Hepatocyte (in vitro differentiated cells): ENCODE measurements around the gene PAEP. TPM values are rescaled to one million over a fixed set of nuclear protein-coding genes. Genes with fewer than 3 reads are reported as not detected.

ENCODE experiments used
- DNase-seq: peaks from one replicate; pipeline ENCODE4 v3.0.0-alpha.2; 2016; ENCODE audit warnings: low spot score
- H2AFZ ChIP-seq: fragments of 200-600 bp; sonication (generic); 2 replicates; pipeline ENCODE4 v1.6.0; 2016; ENCODE audit warnings: antibody characterized with exemption, mild to moderate bottlenecking
- H3K27ac ChIP-seq: fragments of 200-600 bp; sonication (generic); 2 replicates; pipeline ENCODE4 v1.5.1; 2016; ENCODE audit warnings: mild to moderate bottlenecking
- H3K27me3 ChIP-seq: fragments of 200-600 bp; sonication (generic); 2 replicates; pipeline ENCODE4 v1.6.1; 2016
- H3K36me3 ChIP-seq: fragments of 200-600 bp; sonication (generic); replicated peaks from 2 replicates; pipeline ENCODE4 v1.5.1; 2016; ENCODE audit warnings: low read depth; ENCODE audit not compliant: insufficient read depth
- H3K4me1 ChIP-seq: fragments of 200-600 bp; sonication (generic); 2 replicates; pipeline ENCODE4 v1.5.1; 2016; ENCODE audit warnings: mild to moderate bottlenecking, moderate library complexity; ENCODE audit not compliant: insufficient read depth
- H3K4me2 ChIP-seq: fragments of 200-600 bp; sonication (generic); 2 replicates; pipeline ENCODE4 v1.6.0; 2016
- H3K4me3 ChIP-seq: fragments of 200-600 bp; sonication (generic); 2 replicates; pipeline ENCODE4 v1.5.1; 2016; ENCODE audit warnings: mild to moderate bottlenecking
- H3K79me2 ChIP-seq: fragments of 200-600 bp; sonication (generic); 2 replicates; pipeline ENCODE4 v1.6.0; 2017; ENCODE audit warnings: mild to moderate bottlenecking
- H3K9me2 ChIP-seq: fragments of 200-600 bp; sonication (generic); replicated peaks from 2 replicates; pipeline ENCODE4 v1.6.0; 2017; ENCODE audit warnings: mild to moderate bottlenecking; ENCODE audit not compliant: insufficient read depth
- H3K9me3 ChIP-seq: fragments of 200-600 bp; sonication (generic); 2 replicates; pipeline ENCODE4 v1.5.1; 2016; ENCODE audit warnings: low read depth, mild to moderate bottlenecking
- H4K20me1 ChIP-seq: fragments of 200-600 bp; sonication (generic); 2 replicates; pipeline ENCODE4 v1.6.0; 2016; ENCODE audit warnings: mild to moderate bottlenecking; ENCODE audit not compliant: insufficient read depth, poor library complexity, severe bottlenecking
- CTCF ChIP-seq: fragments of 200-600 bp; sonication (generic); IDR thresholded peaks from 2 replicates; pipeline ENCODE4 v1.5.1; 2016; ENCODE audit warnings: antibody characterized with exemption, mild to moderate bottlenecking; ENCODE audit not compliant: poor library complexity
- EZH2 ChIP-seq: fragments of 200-600 bp; sonication (generic); IDR thresholded peaks from 2 replicates; pipeline ENCODE4 v1.6.1; 2016; ENCODE audit warnings: antibody characterized with exemption, mild to moderate bottlenecking, borderline replicate concordance
- EZH2phosphoT487 ChIP-seq: fragments of 200-600 bp; sonication (generic); IDR thresholded peaks from one replicate; pipeline ENCODE4 v1.6.1; 2018; ENCODE audit warnings: antibody characterized with exemption, mild to moderate bottlenecking, low read depth, moderate library complexity; ENCODE audit not compliant: unreplicated experiment, severe bottlenecking
- WGBS: methylation state at CpG from one replicate; pipeline ENCODE4 v1.1.6; 2016; ENCODE audit warnings: low lambda C conversion rate; ENCODE audit errors: missing lambda C conversion rate; 5-methylcytosine and 5-hydroxymethylcytosine counted together
- polyA plus RNA-seq: library from polyadenylated mRNA; unstranded; fragments of >200 nt; fragmentation: Nextera tagmentation; extraction: Ambion mirVana; gene quantifications from 2 replicates; pipeline ENCODE4 v1.2.1, GENCODE V29; 2016
- total RNA-seq: library from RNA; depleted of rRNA; stranded (reverse); fragments of >200 nt; gene quantifications from 2 replicates; pipeline ENCODE4 v1.2.3, GENCODE V29; 2014

PAEP gene
- total and polyA plus RNA-seq, 2 experiments from 2014 or later = not detected

GRCh38 chr9:135524130-135524861 lies 37.3 kb upstream of the PAEP start:
- Histone ChIP-seq H3K9me2 (no peaks in the 10 kb centered on the region), H3K27ac (no peak overlapping the region), H3K36me3 (no peaks in the 10 kb centered on the region), H3K27me3 (no peaks in the 10 kb centered on the region), H3K4me2 (no peak overlapping the region), H3K9me3 (no peaks in the 10 kb centered on the region), H2AFZ (no peak overlapping the region), H3K4me3 (no peak overlapping the region), H3K79me2 (no peaks in the 10 kb centered on the region), H3K4me1 (no peaks in the 10 kb centered on the region), H4K20me1 (no peaks in the 10 kb centered on the region)
- 62% methylated on average over 21 of the region's 27 CpGs for WGBS
- no peak for DNase-seq
- TF ChIP-seq EZH2 (no peak), CTCF (no peak), EZH2phosphoT487 (no peak)

GRCh38 chr9:135525241-135526088 lies 36.1 kb upstream of the PAEP start:
- H3K4me1 ChIP-seq = no peaks in the 10 kb centered on the region
- no peaks in the 10 kb centered on the region for H3K9me2 ChIP-seq
- no peaks in the 10 kb centered on the region for H3K79me2 ChIP-seq
- H3K4me3 ChIP-seq = no peak overlapping the region
- H4K20me1 ChIP-seq = no peaks in the 10 kb centered on the region
- H3K9me3 ChIP-seq = no peaks in the 10 kb centered on the region
- TF ChIP-seq EZH2phosphoT487 (no peak), EZH2 (no peak), CTCF (no peak)
- whole genome bisulfite sequencing = 88% methylated on average over 18 of the region's 31 CpGs
- H3K27ac ChIP-seq = no peak overlapping the region
- H3K27me3 ChIP-seq = no peaks in the 10 kb centered on the region
- no peak overlapping the region for H3K4me2 ChIP-seq
- no peak overlapping the region for H2AFZ ChIP-seq
- no peak for DNase-seq
- H3K36me3 ChIP-seq = no peaks in the 10 kb centered on the region

GRCh38 chr9:135526089-135526729 lies 35.3 kb upstream of the PAEP start:
- Histone ChIP-seq H3K4me2 (no peak overlapping the region), H3K27me3 (no peaks in the 10 kb centered on the region)
- DNase-seq = no peak

More at GRCh38 chr9:135526089-135526729, 35.3 kb upstream of the PAEP start:
- H3K4me3 ChIP-seq = no peak overlapping the region
- no peak overlapping the region for H2AFZ ChIP-seq
- H3K36me3 ChIP-seq = no peaks in the 10 kb centered on the region
- H4K20me1 ChIP-seq = no peaks in the 10 kb centered on the region
- H3K27ac ChIP-seq = no peak overlapping the region
- H3K9me3 ChIP-seq = no peaks in the 10 kb centered on the region
- H3K4me1 ChIP-seq = no peaks in the 10 kb centered on the region
- no peaks in the 10 kb centered on the region for H3K9me2 ChIP-seq
- no peaks in the 10 kb centered on the region for H3K79me2 ChIP-seq
- no peak for TF ChIP-seq EZH2phosphoT487
- TF ChIP-seq CTCF = no peak
- TF ChIP-seq EZH2 = no peak
- WGBS = 89% methylated on average over 3 of the region's 11 CpGs
